ENCODE measurements around the gene INPP5E.
A peak's percentile ranks its signal among the peaks of the same experiment; 100 is the strongest.

INPP5E gene

GRCh38 chr9:136482793-136483588 is 43.3 kb upstream of the INPP5E start, which contains the start of gene SEC16A:
TSS of gene SEC16A (minus strand) at chr9:136483040. CDS start at chr9:136477615, 5,425 bp downstream.
- peaks cover 16% of the 10 kb centered on the region; the same call in 1 of the 2 replicates for H3K36me3 ChIP-seq (ENCODE audit: insufficient read depth, low read length)
- 0% methylated on average over 105 of the region's 109 CpGs for WGBS

GRCh38 chr9:136482046-136482792 is 42.6 kb upstream of the INPP5E start:
- WGBS, result 2% methylated on average over 39 of the region's 39 CpGs
- Histone ChIP-seq H3K27ac (ENCODE audit: low read depth, low read length) (peak overlapping the region; percentile 95), H3K4me3 (ENCODE audit: low read length) (peak overlapping the region; percentile 91), H3K9ac (ENCODE audit: low read depth, low read length) (peak overlapping the region; percentile 92), H3K9me3 (ENCODE audit: insufficient read depth, low read depth, low read length) (no peaks in the 10 kb centered on the region), H3K4me1 (ENCODE audit: insufficient read depth, low read length) (peaks cover 7% of the 10 kb centered on the region; the same call in 1 of the 2 replicates), H3K36me3 (ENCODE audit: insufficient read depth, low read length) (peaks cover 24% of the 10 kb centered on the region), H3K27me3 (ENCODE audit: insufficient read depth, low read length) (no peaks in the 10 kb centered on the region)

More at GRCh38 chr9:136482793-136483588, 43.3 kb upstream of the INPP5E start, which contains the start of gene SEC16A:
- H3K9ac ChIP-seq (ENCODE audit: low read depth, low read length), result peak within 1 kb of the TSS; percentile 95
- H3K27me3 ChIP-seq (ENCODE audit: insufficient read depth, low read length), result no peaks in the 10 kb centered on the region
- H3K4me1 ChIP-seq (ENCODE audit: insufficient read depth, low read length), result peaks cover 7% of the 10 kb centered on the region; the same call in 1 of the 2 replicates
- H3K4me3 ChIP-seq (ENCODE audit: low read length), result peak within 1 kb of the TSS; percentile 91
- no peaks in the 10 kb centered on the region for H3K9me3 ChIP-seq (ENCODE audit: insufficient read depth, low read depth, low read length)
- H3K27ac ChIP-seq (ENCODE audit: low read depth, low read length), result peak within 1 kb of the TSS; percentile 100

- Histone ChIP-seq H3K4me3 (ENCODE audit: low read length) (peak overlapping the region; percentile 91), H3K27ac (ENCODE audit: low read depth, low read length) (no peak overlapping the region; the same call in 1 of the 2 replicates), H3K9ac (ENCODE audit: low read depth, low read length) (peak overlapping the region; percentile 92), H3K36me3 (ENCODE audit: insufficient read depth, low read length) (peaks cover 30% of the 10 kb centered on the region), H3K9me3 (ENCODE audit: insufficient read depth, low read depth, low read length) (no peaks in the 10 kb centered on the region), H3K4me1 (ENCODE audit: insufficient read depth, low read length) (peaks cover 7% of the 10 kb centered on the region; the same call in 1 of the 2 replicates), H3K27me3 (ENCODE audit: insufficient read depth, low read length) (no peaks in the 10 kb centered on the region)
- 54% methylated on average over 5 of the region's 5 CpGs for WGBS
Measured at GRCh38 chr9:136481558-136481957, 41.9 kb upstream of the INPP5E start.

GRCh38 chr9:136476369-136477150 is 36.9 kb upstream of the INPP5E start:
- peaks cover 3% of the 10 kb centered on the region; the same call in 1 of the 2 replicates for H3K4me1 ChIP-seq (ENCODE audit: insufficient read depth, low read length)
- H3K9ac ChIP-seq (ENCODE audit: low read depth, low read length), result no peak overlapping the region
- WGBS, result 97% methylated on average over 25 of the region's 25 CpGs
- H3K27me3 ChIP-seq (ENCODE audit: insufficient read depth, low read length), result no peaks in the 10 kb centered on the region
- H3K4me3 ChIP-seq (ENCODE audit: low read length), result no peak overlapping the region
- H3K27ac ChIP-seq (ENCODE audit: low read depth, low read length), result no peak overlapping the region
- no peaks in the 10 kb centered on the region for H3K9me3 ChIP-seq (ENCODE audit: insufficient read depth, low read depth, low read length)
- H3K36me3 ChIP-seq (ENCODE audit: insufficient read depth, low read length), result peaks cover 80% of the 10 kb centered on the region

GRCh38 chr9:136474974-136475865 is 35.6 kb upstream of the INPP5E start:
- no peak overlapping the region for H3K27ac ChIP-seq (ENCODE audit: low read depth, low read length)
- no peaks in the 10 kb centered on the region for H3K27me3 ChIP-seq (ENCODE audit: insufficient read depth, low read length)
- 96% methylated on average over 34 of the region's 34 CpGs for WGBS
- H3K4me3 ChIP-seq (ENCODE audit: low read length), result no peak overlapping the region
- H3K9me3 ChIP-seq (ENCODE audit: insufficient read depth, low read depth, low read length), result no peaks in the 10 kb centered on the region
- H3K36me3 ChIP-seq (ENCODE audit: insufficient read depth, low read length), result peaks cover 92% of the 10 kb centered on the region
- H3K4me1 ChIP-seq (ENCODE audit: insufficient read depth, low read length), result no peaks in the 10 kb centered on the region
- no peak overlapping the region for H3K9ac ChIP-seq (ENCODE audit: low read depth, low read length)

GRCh38 chr9:136474021-136474640 is 34.5 kb upstream of the INPP5E start:
- Histone ChIP-seq H3K4me3 (ENCODE audit: low read length) (no peak overlapping the region), H3K36me3 (ENCODE audit: insufficient read depth, low read length) (peaks cover 96% of the 10 kb centered on the region), H3K27me3 (ENCODE audit: insufficient read depth, low read length) (no peaks in the 10 kb centered on the region), H3K9ac (ENCODE audit: low read depth, low read length) (no peak overlapping the region), H3K27ac (ENCODE audit: low read depth, low read length) (no peak overlapping the region), H3K4me1 (ENCODE audit: insufficient read depth, low read length) (no peaks in the 10 kb centered on the region), H3K9me3 (ENCODE audit: insufficient read depth, low read depth, low read length) (no peaks in the 10 kb centered on the region)
- WGBS, result 93% methylated on average over 27 of the region's 27 CpGs

- Histone ChIP-seq H3K4me3 (ENCODE audit: low read length) (no peak overlapping the region), H3K36me3 (ENCODE audit: insufficient read depth, low read length) (peaks cover 98% of the 10 kb centered on the region), H3K9me3 (ENCODE audit: insufficient read depth, low read depth, low read length) (no peaks in the 10 kb centered on the region), H3K4me1 (ENCODE audit: insufficient read depth, low read length) (no peaks in the 10 kb centered on the region), H3K27me3 (ENCODE audit: insufficient read depth, low read length) (no peaks in the 10 kb centered on the region), H3K9ac (ENCODE audit: low read depth, low read length) (no peak overlapping the region), H3K27ac (ENCODE audit: low read depth, low read length) (no peak overlapping the region)
- 95% methylated on average over 14 of the region's 14 CpGs for WGBS
Measured at GRCh38 chr9:136473354-136473721, 33.7 kb upstream of the INPP5E start.

GRCh38 chr9:136472640-136473353 is 33.2 kb upstream of the INPP5E start:
- Histone ChIP-seq H3K27ac (ENCODE audit: low read depth, low read length) (no peak overlapping the region), H3K36me3 (ENCODE audit: insufficient read depth, low read length) (peaks cover 100% of the 10 kb centered on the region), H3K9ac (ENCODE audit: low read depth, low read length) (no peak overlapping the region), H3K27me3 (ENCODE audit: insufficient read depth, low read length) (no peaks in the 10 kb centered on the region), H3K9me3 (ENCODE audit: insufficient read depth, low read depth, low read length) (no peaks in the 10 kb centered on the region), H3K4me3 (ENCODE audit: low read length) (no peak overlapping the region), H3K4me1 (ENCODE audit: insufficient read depth, low read length) (no peaks in the 10 kb centered on the region)
- 94% methylated on average over 28 of the region's 28 CpGs for WGBS

GRCh38 chr9:136471802-136472487 is 32.3 kb upstream of the INPP5E start:
- no peaks in the 10 kb centered on the region for H3K4me1 ChIP-seq (ENCODE audit: insufficient read depth, low read length)
- no peaks in the 10 kb centered on the region for H3K27me3 ChIP-seq (ENCODE audit: insufficient read depth, low read length)
- no peak overlapping the region for H3K4me3 ChIP-seq (ENCODE audit: low read length)
- peaks cover 100% of the 10 kb centered on the region for H3K36me3 ChIP-seq (ENCODE audit: insufficient read depth, low read length)
- no peak overlapping the region for H3K27ac ChIP-seq (ENCODE audit: low read depth, low read length)
- 95% methylated on average over 19 of the region's 19 CpGs for WGBS
- H3K9ac ChIP-seq (ENCODE audit: low read depth, low read length), result no peak overlapping the region
- no peaks in the 10 kb centered on the region for H3K9me3 ChIP-seq (ENCODE audit: insufficient read depth, low read depth, low read length)

Data from HUES64 (cell line).